ENCODE results near the gene FURIN.
"Not testable (repeated sequence)": the region's sequence is repeated elsewhere in the genome, so short reads cannot be mapped to it uniquely, and the experiment has no call there.

FURIN gene

DNA sequence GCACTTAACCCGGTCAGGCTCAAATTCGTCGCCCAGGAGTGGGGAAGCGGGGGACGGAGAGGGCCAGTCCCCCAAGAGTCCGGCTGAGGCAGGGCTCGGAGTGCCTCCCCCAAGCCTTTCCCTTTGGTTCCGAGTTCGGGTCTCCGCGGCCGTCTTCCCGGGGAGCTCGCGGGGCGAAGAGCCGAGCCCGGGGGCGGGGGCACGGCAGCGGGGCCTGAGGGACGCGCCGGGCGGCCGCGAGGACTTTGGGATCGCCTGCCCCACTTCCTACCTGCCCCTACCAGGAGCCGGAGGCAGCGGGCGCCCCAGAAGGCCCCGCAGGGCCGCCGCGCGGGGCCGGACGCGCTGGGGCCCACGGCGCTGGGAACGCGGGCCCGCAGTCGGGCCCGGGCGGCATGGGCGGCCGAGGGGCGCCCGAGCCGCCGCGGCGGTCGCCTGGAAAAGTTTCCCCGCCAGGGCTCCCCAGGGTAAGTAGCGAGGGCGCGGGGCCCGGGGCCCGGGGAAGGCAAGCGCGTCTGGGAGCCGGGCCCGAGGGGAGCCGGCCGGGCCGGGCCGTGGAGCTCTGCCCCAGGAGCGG lies 2.8 kb downstream of the FURIN start:
- peak in 1 of 2 donors; percentile 43 for DNase-seq

DNA sequence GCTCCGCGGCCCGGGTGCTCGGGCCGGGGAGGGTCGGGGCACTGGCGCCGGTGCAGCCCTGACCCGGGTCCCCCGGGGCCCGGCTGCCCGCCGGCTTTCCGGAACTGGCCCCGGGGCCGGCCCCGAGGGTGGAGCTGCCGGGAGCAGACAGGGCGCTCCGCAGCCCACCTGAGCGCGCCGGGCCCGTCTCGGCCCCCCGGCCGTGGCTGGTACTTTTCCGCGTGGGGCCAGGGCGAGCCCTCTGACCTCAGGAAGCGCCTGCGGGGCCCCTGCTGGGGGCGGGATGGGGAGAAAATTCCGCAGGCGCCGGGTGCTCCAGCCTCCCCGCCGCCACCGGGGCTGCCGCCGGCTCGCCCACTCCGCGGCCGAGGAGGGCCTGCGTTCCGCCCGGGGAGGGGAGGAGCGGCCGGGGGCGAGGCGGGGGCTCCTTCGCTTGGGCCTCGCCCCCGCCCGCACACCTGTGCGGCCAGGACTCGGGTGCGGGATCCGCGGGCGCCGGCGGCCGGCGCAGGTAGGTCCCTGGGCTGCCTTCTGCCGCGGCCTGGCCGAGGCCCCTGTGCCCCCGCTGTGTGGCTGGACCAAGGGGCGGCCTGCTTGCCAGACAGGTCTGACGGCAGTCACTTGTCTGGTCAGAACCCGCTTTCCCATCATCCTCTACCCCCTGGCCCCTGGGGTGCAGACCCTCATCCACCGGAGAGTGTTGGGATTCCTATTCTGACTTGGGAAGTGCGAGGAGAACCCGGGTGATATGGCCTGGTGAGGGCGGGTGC lies 3.5 kb downstream of the FURIN start:
- no peak for DNase-seq

DNA sequence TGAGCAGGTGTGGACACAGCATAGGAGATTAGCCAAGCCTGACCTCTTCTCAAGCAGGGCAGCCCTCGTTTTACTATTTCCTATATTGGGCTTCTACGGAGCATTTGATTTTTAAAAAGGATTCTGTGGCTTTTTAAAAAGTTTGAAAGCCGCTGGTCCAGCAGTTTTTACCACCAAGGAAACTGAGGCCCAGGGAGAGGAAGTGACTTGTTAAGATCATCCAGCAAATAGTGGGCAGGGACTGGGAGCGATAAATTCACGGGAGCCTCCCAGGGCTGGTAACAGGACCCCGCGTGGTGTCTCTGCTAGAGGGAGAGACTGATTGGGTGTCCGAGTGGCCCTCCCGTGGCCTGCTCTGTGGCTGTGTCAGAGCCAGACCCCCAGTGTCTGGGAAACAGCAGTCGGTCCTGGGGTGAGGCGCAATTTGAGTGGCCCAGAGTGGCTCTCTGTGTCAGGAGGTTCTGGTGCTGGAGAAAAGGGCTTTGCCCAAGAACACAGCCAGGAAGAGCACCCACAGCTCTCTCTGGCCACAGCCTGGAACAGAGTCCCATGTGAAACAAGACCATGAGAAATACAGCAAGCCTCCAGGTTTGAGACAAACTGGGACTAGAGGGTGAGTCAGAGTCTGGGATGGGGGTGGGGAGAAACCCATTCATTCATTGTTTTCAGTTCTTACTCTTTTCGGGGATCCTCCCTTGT lies 4.2 kb downstream of the FURIN start:
- no peak for DNase-seq

DNA sequence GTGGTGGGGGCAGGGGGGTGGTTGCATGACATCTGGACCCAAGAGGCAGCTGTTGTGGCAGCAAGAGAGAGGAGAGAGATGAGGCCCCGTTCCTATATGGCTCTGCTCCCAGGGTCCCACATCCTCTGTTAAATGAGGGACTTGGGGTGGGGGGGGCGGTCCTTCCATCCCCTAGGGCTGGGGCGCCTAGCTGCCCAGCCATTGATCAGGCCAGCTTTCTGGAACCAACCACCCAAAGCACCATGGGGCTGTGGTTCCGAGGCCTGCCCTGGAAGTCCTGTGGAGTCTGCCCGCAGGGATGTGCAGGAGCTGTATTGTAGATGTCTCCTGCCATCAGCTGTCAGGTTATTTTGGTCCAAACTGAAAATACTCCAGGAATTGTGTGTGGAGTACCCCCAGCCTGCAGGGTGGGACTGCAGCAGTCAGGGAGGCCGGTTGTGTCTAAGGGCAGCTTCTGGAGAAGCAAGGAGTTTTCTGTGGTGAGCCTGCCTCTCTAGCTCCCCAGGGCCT lies 5.2 kb downstream of the FURIN start:
- no peak for DNase-seq

DNA sequence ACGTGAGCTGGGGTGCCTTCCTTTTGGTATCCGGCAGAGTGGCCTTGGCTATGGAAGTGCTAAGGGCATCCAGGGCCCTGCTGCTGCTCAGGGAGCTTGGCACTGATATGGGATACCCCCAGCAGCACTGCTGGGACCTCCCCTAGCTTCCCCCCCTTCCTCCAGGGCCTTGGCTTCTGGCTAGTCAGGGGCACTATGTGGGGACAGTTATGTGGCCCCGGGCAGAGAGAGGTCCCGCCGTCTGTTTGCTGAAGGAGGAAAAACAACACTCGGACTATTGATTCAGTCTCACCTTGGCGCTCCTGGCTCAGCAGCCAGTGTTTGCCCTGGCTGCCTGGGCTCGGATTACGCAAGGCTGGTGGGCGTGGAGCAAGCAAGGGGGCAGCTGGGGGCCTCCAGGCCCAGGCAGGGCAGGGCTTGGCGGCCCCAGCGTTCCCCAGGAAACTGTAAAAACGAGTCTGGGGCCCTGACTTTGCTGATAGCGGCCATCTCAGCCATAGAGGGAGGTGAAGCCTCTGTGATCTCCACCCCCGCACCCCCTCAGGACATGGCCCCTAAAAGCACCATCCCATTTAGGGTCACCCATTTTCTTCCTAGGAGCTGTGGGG lies 5.7 kb downstream of the FURIN start:
- DNase-seq = no peak

DNA sequence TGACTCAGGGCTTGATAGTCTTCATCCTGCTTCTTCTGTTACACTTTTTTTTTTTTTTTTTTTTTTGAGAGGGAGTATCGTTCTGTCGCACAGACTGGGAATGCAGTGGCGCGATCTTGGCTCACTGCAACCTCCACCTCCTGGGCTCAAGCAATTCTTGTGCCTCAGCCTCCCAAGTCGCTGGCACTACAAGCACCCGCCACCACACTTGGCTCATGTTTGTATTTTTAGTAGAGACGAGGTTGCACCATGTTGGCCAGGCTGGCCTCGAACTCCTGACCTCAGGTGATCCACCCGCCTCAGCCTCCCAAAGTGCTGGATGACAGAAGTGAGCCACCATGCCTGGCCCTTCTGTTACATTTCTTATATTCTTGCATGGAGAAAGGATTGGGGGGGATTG lies 6.6 kb downstream of the FURIN start:
- not testable (repeated sequence) for DNase-seq

DNA sequence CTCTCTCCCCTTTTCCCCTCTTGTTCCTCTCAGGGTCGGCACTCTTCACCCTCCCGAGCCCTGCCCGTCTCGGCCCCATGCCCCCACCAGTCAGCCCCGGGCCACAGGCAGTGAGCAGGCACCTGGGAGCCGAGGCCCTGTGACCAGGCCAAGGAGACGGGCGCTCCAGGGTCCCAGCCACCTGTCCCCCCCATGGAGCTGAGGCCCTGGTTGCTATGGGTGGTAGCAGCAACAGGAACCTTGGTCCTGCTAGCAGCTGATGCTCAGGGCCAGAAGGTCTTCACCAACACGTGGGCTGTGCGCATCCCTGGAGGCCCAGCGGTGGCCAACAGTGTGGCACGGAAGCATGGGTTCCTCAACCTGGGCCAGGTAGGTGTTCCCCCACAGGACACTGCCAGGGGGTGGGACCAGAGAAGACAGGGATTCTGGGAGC lies 7.2 kb downstream of the FURIN start:
- DNase-seq = no peak

DNA sequence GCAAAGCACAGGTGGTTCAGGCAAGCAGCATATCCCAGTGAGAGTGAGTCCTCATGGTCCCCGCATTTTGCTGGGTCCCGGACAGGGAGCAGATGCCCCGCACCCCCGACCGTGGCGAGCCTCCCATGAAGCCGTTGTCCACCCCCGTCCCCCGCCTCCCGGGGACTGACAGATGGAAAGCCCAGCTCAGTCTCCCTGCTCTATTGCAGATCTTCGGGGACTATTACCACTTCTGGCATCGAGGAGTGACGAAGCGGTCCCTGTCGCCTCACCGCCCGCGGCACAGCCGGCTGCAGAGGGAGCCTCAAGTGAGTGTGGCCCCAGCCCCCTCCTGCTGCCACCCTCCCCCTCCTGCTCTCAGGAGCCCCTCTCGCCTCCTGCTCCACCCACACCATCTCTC lies 7.7 kb downstream of the FURIN start:
- DNase-seq = no peak

DNA sequence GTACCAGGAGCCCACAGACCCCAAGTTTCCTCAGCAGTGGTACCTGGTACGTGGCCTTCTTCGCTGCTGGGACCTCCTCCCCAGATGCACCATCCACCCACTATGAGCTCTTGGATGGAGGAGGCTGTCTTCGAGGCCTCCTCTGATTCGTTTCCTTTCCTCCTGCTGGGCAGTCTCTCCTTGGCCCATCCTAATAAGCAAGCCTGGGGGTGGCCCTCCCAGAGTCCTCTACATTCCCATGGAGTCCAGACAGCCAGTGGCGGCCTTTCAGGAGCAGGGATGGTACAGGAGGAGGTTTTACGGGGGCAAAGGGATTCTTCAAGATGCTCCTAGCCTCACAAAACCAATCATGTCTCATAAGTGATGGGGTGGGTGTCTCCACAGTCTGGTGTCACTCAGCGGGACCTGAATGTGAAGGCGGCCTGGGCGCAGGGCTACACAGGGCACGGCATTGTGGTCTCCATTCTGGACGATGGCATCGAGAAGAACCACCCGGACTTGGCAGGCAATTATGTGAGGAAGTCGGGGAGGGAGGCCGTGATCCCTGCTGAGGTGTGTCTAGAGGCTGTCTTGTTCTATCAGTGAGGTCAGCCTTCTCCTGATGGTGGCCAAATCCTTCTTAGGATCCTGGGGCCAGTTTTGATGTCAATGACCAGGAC lies 8.3 kb downstream of the FURIN start:
- no peak for DNase-seq

DNA sequence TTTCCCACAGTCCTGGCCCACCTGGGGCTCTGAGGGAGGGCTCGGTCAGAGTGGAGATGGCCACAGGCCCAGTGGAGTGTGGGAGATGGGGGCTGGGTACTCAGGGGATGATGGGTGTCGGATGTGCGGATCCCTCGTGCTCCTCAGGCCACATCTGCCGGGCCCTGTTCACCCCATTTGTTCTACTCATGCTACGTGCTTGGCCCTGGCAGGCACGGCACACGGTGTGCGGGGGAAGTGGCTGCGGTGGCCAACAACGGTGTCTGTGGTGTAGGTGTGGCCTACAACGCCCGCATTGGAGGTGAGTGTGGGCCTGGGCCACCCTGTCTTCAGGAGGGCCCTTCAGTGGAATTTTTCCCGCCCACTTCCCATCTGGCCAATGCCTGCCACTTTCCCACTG lies 8.9 kb downstream of the FURIN start:
- no peak for DNase-seq

DNA sequence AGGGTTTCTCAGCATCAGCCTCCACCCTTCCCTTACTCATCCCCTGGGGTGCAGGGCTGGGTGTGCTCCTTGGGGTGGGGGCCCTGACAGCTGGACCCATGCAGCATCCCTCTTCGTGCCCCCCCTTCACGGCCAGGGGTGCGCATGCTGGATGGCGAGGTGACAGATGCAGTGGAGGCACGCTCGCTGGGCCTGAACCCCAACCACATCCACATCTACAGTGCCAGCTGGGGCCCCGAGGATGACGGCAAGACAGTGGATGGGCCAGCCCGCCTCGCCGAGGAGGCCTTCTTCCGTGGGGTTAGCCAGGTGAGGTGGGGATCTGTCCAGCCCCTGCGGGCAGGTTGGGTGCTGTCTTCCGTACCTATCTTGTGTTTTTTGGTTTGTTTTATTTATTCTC lies 9.6 kb downstream of the FURIN start:
- no peak for DNase-seq

DNA sequence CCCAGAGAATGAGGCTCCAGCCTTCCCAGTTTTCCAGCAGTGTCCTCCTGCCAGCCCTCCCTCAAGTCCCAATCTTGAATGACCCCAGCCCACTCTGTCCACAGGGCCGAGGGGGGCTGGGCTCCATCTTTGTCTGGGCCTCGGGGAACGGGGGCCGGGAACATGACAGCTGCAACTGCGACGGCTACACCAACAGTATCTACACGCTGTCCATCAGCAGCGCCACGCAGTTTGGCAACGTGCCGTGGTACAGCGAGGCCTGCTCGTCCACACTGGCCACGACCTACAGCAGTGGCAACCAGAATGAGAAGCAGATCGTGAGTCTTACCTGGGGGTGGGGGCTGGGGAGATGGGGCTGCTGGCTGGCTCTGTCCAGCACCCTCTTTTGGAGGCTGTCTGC lies 10.3 kb downstream of the FURIN start:
- DNase-seq = no peak

DNA sequence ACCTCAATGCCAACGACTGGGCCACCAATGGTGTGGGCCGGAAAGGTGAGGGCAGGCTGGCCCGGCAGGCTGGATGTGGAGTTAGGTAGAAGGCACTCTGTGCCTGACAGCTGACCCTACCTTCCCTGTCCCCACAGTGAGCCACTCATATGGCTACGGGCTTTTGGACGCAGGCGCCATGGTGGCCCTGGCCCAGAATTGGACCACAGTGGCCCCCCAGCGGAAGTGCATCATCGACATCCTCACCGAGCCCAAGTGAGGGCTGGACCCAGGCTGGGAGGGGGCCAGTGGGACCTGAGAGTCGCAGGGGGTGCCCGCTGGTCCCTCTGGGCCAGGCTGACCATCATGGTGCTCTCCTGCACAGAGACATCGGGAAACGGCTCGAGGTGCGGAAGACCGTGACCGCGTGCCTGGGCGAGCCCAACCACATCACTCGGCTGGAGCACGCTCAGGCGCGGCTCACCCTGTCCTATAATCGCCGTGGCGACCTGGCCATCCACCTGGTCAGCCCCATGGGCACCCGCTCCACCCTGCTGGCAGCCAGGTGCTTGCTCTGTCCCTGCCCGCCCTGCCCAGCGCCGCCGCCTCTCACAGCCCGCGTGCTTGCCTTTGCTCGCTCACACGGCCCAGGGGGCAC lies 11.5 kb downstream of the FURIN start:
- no peak for DNase-seq

DNA sequence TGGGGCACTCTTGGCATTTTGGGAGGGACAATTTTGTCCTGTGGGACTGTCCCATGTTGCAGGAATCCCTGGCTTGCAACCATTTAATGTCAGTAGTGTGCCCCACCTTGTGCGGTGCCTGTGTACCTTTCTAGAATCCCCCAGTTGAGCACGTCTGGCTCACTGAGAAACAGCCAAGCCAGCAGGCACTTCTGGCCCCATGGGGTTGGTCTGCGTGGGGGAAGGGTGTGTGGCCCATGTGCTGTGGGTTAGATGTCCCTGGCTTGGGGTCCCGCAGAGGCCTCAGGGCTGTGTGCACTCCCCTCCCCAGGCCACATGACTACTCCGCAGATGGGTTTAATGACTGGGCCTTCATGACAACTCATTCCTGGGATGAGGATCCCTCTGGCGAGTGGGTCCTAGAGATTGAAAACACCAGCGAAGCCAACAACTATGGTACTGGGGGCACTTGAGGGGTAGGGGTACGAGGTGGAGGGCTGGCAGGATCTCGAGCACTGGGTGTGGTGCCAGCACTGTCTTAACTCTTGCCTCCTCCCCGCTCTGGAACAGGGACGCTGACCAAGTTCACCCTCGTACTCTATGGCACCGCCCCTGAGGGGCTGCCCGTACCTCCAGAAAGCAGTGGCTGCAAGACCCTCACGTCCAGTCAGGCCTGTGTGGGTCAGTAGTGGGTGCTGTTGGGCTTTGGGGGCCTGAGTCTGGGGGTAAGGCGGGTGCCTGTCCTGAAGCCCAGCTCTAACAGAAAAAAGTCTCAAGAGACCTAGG lies 12.2 kb downstream of the FURIN start:
- no peak for DNase-seq

DNA sequence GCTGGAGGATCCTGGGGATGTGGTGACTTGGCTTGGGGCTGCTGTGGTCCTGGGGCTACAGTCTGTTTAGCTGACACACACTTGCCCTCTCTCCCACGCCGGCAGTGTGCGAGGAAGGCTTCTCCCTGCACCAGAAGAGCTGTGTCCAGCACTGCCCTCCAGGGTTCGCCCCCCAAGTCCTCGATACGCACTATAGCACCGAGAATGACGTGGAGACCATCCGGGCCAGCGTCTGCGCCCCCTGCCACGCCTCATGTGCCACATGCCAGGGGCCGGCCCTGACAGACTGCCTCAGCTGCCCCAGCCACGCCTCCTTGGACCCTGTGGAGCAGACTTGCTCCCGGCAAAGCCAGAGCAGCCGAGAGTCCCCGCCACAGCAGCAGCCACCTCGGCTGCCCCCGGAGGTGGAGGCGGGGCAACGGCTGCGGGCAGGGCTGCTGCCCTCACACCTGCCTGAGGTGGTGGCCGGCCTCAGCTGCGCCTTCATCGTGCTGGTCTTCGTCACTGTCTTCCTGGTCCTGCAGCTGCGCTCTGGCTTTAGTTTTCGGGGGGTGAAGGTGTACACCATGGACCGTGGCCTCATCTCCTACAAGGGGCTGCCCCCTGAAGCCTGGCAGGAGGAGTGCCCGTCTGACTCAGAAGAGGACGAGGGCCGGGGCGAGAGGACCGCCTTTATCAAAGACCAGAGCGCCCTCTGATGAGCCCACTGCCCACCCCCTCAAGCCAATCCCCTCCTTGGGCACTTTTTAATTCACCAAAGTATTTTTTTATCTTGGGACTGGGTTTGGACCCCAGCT lies 13.0 kb downstream of the FURIN start:
- DNase-seq = no peak

DNA sequence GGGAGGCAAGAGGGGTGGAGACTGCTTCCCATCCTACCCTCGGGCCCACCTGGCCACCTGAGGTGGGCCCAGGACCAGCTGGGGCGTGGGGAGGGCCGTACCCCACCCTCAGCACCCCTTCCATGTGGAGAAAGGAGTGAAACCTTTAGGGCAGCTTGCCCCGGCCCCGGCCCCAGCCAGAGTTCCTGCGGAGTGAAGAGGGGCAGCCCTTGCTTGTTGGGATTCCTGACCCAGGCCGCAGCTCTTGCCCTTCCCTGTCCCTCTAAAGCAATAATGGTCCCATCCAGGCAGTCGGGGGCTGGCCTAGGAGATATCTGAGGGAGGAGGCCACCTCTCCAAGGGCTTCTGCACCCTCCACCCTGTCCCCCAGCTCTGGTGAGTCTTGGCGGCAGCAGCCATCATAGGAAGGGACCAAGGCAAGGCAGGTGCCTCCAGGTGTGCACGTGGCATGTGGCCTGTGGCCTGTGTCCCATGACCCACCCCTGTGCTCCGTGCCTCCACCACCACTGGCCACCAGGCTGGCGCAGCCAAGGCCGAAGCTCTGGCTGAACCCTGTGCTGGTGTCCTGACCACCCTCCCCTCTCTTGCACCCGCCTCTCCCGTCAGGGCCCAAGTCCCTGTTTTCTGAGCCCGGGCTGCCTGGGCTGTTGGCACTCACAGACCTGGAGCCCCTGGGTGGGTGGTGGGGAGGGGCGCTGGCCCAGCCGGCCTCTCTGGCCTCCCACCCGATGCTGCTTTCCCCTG lies 13.8 kb downstream of the FURIN start:
- no peak for DNase-seq

DNA sequence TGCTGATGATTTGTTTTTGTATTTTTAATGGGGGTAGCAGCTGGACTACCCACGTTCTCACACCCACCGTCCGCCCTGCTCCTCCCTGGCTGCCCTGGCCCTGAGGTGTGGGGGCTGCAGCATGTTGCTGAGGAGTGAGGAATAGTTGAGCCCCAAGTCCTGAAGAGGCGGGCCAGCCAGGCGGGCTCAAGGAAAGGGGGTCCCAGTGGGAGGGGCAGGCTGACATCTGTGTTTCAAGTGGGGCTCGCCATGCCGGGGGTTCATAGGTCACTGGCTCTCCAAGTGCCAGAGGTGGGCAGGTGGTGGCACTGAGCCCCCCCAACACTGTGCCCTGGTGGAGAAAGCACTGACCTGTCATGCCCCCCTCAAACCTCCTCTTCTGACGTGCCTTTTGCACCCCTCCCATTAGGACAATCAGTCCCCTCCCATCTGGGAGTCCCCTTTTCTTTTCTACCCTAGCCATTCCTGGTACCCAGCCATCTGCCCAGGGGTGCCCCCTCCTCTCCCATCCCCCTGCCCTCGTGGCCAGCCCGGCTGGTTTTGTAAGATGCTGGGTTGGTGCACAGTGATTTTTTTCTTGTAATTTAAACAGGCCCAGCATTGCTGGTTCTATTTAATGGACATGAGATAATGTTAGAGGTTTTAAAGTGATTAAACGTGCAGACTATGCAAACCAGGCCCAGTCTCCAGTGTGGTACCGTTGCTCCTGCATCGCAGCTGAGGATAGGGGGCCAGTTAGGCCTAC lies 14.6 kb downstream of the FURIN start:
- no peak for DNase-seq

DNA sequence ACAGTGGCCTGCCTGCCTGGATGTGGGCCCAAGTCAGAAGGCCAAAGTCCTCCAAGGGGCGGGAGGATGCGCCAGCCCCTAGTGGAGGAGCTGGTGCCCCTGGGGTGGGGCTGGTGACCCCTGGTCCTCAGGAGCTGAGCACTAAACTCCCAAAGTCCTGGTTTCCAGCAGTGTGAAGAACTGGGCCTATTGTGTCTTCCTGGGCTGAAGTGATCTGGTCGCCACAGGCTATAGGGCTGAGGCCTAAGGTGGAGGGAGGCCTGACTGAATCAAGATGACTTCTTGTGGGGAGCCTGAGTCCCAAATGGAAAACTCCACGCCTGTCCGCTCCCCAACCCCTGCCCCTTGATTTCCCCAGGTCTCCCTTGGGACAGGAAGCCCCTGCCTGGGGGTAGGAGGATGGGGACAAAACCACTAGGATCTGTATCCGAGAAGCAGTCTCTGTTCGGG lies 15.2 kb downstream of the FURIN start:
- DNase-seq = no peak
